ENCODE results near the gene ZNF423.

Gene ZNF423

DNA sequence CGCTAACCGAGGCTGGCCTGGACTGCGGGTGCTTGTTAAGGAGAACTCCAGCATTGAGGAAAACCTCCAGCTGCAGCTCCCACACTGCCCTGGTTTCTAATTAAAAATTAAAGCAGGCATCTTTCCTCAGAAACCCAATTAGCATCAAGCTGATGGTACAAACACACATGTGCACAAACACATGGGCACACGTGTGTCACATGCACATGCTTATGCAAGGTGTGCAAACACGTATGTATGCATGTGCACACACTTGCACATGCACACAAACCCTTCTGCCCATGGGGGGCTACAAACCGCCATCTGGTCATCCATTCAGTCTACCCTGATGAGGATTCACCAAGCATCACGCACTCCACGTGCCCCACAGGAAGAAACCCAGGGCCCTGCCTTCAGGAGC lies 182.5 kb downstream of the ZNF423 start:
- Histone ChIP-seq H3K9me3 (ENCODE audit: insufficient read depth, low read length) (no peaks in the 10 kb centered on the region), H3K9ac (ENCODE audit: insufficient read length, low read depth) (no peak overlapping the region), H3K36me3 (ENCODE audit: insufficient read depth, insufficient read length, low read length) (peaks cover 6% of the 10 kb centered on the region), H3K4me3 (ENCODE audit: insufficient read length, low read depth) (no peak overlapping the region), H3K27me3 (ENCODE audit: insufficient read depth, insufficient read length) (no peaks in the 10 kb centered on the region), H3K4me1 (ENCODE audit: insufficient read depth, insufficient read length) (peaks cover 4% of the 10 kb centered on the region)
- no peak for TF ChIP-seq YY1 (IDR thresholded peaks at IDR 0.05; ENCODE audit: insufficient read depth, insufficient read length)
- no peak for DNase-seq (ENCODE audit: low read depth, low spot score)

DNA sequence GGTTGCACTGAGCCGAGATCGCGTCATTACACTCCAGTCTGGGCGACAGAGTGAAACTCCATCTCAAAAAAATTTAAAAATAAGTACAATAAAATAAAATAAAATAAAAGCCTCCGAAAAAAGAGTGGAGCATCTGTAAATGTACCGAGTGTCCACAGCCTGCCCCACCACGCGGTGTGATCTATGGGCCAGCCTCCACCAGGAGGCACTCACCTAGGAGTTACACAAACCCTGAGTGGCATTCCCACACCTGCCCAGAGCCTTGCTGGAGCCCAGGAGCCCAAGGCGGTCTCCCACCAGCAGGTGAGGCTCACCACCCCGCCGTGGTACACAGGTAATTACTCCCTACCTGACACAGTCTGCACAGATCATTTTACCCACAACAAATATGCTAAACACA lies 183.2 kb downstream of the ZNF423 start:
- H3K36me3 ChIP-seq (ENCODE audit: insufficient read depth, insufficient read length, low read length): peaks cover 6% of the 10 kb centered on the region
- no peak overlapping the region for H3K4me3 ChIP-seq (ENCODE audit: insufficient read length, low read depth)
- H3K9ac ChIP-seq (ENCODE audit: insufficient read length, low read depth): no peak overlapping the region
- no peaks in the 10 kb centered on the region for H3K9me3 ChIP-seq (ENCODE audit: insufficient read depth, low read length)
- no peak for TF ChIP-seq ZNF274 (IDR thresholded peaks at IDR 0.05; ENCODE audit: low read depth, low read length)
- TF ChIP-seq YY1 (IDR thresholded peaks at IDR 0.05; ENCODE audit: insufficient read depth, insufficient read length): no peak
- TF ChIP-seq SUZ12 (IDR thresholded peaks at IDR 0.05; ENCODE audit: extremely low read depth, insufficient read depth, insufficient read length): no peak
- H3K27me3 ChIP-seq (ENCODE audit: insufficient read depth, insufficient read length): no peaks in the 10 kb centered on the region
- no peak for DNase-seq (ENCODE audit: low read depth, low spot score)
- H3K4me1 ChIP-seq (ENCODE audit: insufficient read depth, insufficient read length): peaks cover 7% of the 10 kb centered on the region

DNA sequence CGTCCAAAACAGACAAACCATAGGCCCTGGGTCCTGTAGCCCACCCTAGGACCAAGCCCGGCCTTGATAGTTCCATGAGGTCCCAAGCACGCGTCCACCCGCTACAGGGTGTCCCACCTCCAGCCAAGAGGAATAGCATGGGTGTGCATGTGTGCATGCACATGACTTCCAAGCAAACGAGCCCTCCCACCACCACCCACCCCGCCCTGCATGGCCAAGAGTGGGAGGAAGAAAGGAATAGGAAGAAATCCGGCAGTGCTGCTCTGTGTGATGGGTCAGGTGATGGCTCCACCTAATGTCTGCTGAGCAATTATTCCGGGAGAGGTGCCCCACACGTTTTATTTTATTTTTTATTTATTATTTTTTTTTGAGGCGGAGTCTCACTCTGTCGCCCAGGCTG lies 184.6 kb downstream of the ZNF423 start:
- peaks cover 6% of the 10 kb centered on the region for H3K36me3 ChIP-seq (ENCODE audit: insufficient read depth, insufficient read length, low read length)
- H3K4me1 ChIP-seq (ENCODE audit: insufficient read depth, insufficient read length): peaks cover 7% of the 10 kb centered on the region
- no peak overlapping the region for H3K4me3 ChIP-seq (ENCODE audit: insufficient read length, low read depth)
- H3K9ac ChIP-seq (ENCODE audit: insufficient read length, low read depth): no peak overlapping the region
- no peak for DNase-seq (ENCODE audit: low read depth, low spot score)
- no peaks in the 10 kb centered on the region for H3K9me3 ChIP-seq (ENCODE audit: insufficient read depth, low read length)
- no peak for TF ChIP-seq YY1 (IDR thresholded peaks at IDR 0.05; ENCODE audit: insufficient read depth, insufficient read length)
- no peak for TF ChIP-seq SUZ12 (IDR thresholded peaks at IDR 0.05; ENCODE audit: extremely low read depth, insufficient read depth, insufficient read length)
- TF ChIP-seq ZNF274 (IDR thresholded peaks at IDR 0.05; ENCODE audit: low read depth, low read length): no peak
- H3K27me3 ChIP-seq (ENCODE audit: insufficient read depth, insufficient read length): no peaks in the 10 kb centered on the region

DNA sequence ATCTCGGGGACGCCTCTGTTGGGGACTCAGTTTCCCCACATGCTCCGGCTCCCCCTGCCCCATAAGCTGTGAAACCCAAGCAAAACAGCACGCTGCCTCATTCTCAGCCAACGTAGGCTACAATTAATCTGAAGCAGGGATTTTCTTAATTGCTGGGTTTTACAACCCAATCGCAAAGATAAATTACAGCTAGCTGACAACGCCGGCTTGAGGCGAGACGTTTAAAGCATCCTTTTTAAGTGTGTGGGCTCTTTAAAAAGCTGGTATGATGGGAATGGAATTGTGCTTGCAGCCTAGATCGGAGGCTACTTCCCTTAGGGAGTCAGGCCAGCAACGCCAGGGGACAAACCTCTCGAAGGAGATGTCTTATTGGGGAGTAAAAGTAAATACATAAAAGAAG lies 185.3 kb downstream of the ZNF423 start:
- DNase-seq (ENCODE audit: low read depth, low spot score): no peak
- no peak overlapping the region for H3K9ac ChIP-seq (ENCODE audit: insufficient read length, low read depth)
- H3K27me3 ChIP-seq (ENCODE audit: insufficient read depth, insufficient read length): no peaks in the 10 kb centered on the region
- no peaks in the 10 kb centered on the region for H3K9me3 ChIP-seq (ENCODE audit: insufficient read depth, low read length)
- no peak overlapping the region for H3K4me3 ChIP-seq (ENCODE audit: insufficient read length, low read depth)
- peaks cover 7% of the 10 kb centered on the region for H3K4me1 ChIP-seq (ENCODE audit: insufficient read depth, insufficient read length)
- TF ChIP-seq ZNF274 (IDR thresholded peaks at IDR 0.05; ENCODE audit: low read depth, low read length) (no peak), YY1 (IDR thresholded peaks at IDR 0.05; ENCODE audit: insufficient read depth, insufficient read length) (no peak), SUZ12 (IDR thresholded peaks at IDR 0.05; ENCODE audit: extremely low read depth, insufficient read depth, insufficient read length) (no peak)
- H3K36me3 ChIP-seq (ENCODE audit: insufficient read depth, insufficient read length, low read length): peaks cover 3% of the 10 kb centered on the region

DNA sequence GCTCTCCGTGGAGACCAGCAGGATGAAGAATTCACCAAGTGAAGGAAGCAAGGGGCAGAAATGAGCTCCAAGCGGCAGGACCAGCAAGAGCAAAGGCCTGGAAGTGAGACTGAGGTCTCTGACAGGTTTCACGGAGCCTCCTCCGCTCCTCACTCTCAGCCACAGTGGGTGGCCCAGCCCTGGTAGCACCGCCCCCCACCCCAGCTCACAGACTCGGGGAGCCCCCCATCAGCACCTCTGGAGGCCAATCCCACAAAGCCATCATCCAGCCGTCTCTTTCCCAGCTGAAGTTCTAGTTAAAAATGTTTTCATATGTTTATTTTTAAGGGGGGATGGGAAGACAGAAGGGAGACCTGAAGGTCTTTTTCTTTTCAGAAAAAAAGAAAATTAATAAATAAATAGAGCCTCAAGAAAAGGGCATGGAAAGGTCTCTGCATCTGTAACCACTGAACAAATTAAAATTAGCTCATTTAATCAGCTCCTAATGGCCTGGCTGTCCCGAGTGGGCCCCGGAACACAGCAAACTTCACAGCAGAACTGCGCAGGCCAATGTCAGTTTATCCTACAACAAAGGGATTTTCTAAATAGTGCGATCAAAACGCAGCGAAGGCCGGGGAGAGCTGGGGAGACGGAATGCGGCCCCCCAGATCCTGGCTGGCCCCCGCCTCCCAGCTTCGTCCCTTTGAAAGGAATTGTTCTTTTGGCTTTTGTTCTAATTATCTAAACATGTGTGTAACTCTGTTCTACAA lies 190.3 kb downstream of the ZNF423 start:
- H3K4me1 ChIP-seq (ENCODE audit: insufficient read depth, insufficient read length): peaks cover 20% of the 10 kb centered on the region
- no peaks in the 10 kb centered on the region for H3K9me3 ChIP-seq (ENCODE audit: insufficient read depth, low read length)
- no peak for TF ChIP-seq SUZ12 (IDR thresholded peaks at IDR 0.05; ENCODE audit: extremely low read depth, insufficient read depth, insufficient read length)
- no peak for TF ChIP-seq YY1 (IDR thresholded peaks at IDR 0.05; ENCODE audit: insufficient read depth, insufficient read length)
- TF ChIP-seq ZNF274 (IDR thresholded peaks at IDR 0.05; ENCODE audit: low read depth, low read length): no peak
- peak overlapping the region; percentile 16 for H3K9ac ChIP-seq (ENCODE audit: insufficient read length, low read depth)
- H3K4me3 ChIP-seq (ENCODE audit: insufficient read length, low read depth): no peak overlapping the region
- no peak for DNase-seq (ENCODE audit: low read depth, low spot score)
- no peaks in the 10 kb centered on the region for H3K27me3 ChIP-seq (ENCODE audit: insufficient read depth, insufficient read length)
- no peaks in the 10 kb centered on the region for H3K36me3 ChIP-seq (ENCODE audit: insufficient read depth, insufficient read length, low read length)

DNA sequence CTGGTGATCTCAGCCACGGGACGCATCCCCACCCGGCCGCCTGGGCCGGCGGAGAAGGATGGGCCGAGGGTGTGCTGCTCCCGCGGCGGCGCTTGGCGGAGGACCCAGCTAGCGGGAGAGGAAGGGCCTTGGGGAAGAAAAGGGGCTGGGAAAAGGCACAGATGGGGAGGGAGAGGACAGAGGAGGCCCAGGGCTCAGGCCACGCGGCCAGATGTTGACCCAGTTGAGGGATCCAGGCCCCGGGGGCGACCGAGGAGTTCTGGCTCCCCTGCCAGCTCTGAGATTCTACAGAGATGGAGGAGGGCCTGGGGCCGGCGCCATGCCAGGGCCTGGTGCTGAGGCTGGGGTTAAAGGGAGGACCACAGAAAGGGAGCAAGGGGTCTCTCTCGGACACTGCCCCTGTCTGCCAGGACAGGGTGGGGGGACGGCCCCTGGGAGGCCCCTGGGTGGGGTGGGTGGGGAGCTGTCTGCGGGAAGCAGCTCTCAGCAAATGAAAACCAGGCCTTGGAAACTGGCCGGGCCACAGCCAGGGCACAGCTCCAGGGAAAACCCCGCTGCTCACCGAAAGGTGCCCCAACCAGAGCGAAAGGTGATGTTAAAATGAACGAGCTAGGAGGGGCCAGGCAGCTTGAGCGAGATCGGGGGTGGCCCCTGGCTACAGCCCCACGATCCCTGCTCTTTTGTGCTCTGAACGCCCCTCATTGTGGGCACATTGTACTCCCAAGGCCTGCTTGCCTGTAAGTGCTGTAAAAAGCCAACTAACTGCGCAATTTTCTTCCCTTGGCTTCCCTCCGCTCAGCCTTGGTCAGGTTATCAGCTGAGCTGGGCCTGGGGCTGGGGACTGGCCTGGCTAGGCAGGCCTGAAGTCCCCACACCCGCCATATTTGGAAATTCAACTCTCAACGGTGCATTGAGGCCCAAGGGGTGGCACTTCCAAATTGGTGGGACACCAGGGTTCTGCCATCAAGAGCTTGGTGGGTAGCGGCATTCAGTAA lies 191.4 kb downstream of the ZNF423 start:
- TF ChIP-seq ZNF274 (IDR thresholded peaks at IDR 0.05; ENCODE audit: low read depth, low read length): no peak
- no peak for TF ChIP-seq SUZ12 (IDR thresholded peaks at IDR 0.05; ENCODE audit: extremely low read depth, insufficient read depth, insufficient read length)
- no peak for TF ChIP-seq YY1 (IDR thresholded peaks at IDR 0.05; ENCODE audit: insufficient read depth, insufficient read length)
- no peaks in the 10 kb centered on the region for H3K36me3 ChIP-seq (ENCODE audit: insufficient read depth, insufficient read length, low read length)
- H3K9ac ChIP-seq (ENCODE audit: insufficient read length, low read depth): peak overlapping the region; percentile 27
- DNase-seq (ENCODE audit: low read depth, low spot score): no peak
- no peak overlapping the region for H3K4me3 ChIP-seq (ENCODE audit: insufficient read length, low read depth)
- no peaks in the 10 kb centered on the region for H3K27me3 ChIP-seq (ENCODE audit: insufficient read depth, insufficient read length)
- peaks cover 23% of the 10 kb centered on the region for H3K4me1 ChIP-seq (ENCODE audit: insufficient read depth, insufficient read length)
- no peaks in the 10 kb centered on the region for H3K9me3 ChIP-seq (ENCODE audit: insufficient read depth, low read length)
